ENCODE measurements around the gene C22orf39.
"Not testable (repeated sequence)": the region's sequence is repeated elsewhere in the genome, so short reads cannot be mapped to it uniquely, and the experiment has no call there.

C22orf39 gene

DNA sequence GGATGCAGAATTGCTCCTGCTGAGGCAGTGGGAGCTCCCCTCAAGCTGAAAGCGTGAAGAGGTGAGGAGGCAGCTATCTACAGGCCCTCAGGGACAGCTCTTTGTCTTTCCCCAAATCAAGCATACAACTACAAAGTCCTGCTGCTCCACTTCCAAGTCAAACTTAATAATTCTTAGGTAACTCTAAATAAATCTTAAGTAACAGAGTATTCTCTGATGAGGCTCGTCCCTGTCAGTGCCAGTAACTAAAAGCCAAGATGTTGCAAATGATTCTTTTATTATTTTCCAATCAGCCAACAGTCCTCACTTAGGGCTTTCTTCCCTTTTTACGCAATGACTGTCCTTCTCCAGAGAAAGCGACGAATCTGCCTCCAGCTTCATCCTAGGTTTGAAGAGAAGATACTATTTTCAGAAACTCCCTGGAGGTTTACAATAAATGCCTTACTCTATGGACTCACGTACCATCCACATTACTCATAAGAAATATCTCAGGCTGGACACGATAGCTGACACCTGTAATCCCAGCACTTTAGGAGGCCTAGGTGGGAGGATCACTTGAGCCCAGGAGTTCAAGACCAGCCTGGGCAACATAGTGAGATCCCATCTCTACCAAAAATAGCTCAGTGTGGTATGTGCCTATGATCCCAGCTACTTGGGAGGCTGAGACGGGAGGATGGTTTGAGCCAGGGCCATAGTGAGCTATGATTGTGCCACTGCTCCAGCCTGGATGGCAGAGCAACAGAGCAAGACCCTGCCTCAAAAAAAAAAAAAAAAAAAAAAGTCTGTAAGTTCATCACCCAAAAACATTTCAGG, 3.1 kb upstream of the C22orf39 start:
- DNase-seq, result no peak

DNA sequence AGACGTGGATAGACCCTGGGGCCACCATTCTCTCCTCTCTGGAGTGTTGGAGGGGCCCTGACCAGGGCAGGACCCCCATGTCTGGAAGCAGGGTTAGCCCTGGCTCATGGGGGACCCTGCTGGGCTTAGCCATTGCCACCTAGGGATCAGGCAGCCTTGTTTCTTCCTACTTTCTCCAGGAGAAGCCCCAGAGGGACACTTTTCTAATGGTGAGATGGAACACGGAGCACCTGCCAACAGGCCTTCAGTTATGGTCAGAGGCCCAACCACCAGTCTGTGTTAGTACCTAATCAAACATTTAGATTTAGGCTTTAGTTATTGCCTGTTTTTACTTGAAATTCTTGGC, 1.9 kb upstream of the C22orf39 start:
- no peak for DNase-seq

DNA sequence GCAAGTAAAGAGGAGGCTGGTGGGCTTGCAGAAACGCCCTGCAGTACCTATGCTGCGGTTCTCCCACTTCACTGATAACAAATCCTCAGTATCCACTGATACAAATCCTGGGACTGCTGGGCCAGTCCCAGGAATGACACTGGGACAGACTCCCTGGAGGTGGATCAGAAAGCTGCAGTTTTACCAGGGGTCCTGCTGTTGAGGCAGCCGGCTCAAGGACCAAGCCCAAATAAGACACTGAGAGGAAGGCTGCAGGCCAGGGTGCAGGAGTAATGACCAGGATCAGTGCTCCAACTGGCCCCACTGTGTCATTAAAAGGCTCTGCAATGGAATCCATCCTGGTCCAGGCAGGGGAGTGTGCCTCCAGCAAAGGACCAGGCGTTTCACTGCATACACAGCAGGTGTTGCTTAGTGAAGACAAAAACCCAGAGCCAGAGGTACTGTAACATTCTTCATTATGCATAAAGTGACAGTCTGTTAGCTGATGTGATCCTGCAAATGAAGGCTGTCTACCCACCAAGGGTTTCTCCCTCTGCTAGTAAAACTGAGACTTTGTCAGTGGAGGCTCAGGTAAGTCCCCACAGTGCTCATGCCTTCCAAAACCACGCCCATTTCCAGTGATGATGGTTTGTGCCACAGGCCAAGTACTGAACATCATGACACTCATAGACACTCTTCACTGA, 1.4 kb upstream of the C22orf39 start:
- DNase-seq, result no peak

DNA sequence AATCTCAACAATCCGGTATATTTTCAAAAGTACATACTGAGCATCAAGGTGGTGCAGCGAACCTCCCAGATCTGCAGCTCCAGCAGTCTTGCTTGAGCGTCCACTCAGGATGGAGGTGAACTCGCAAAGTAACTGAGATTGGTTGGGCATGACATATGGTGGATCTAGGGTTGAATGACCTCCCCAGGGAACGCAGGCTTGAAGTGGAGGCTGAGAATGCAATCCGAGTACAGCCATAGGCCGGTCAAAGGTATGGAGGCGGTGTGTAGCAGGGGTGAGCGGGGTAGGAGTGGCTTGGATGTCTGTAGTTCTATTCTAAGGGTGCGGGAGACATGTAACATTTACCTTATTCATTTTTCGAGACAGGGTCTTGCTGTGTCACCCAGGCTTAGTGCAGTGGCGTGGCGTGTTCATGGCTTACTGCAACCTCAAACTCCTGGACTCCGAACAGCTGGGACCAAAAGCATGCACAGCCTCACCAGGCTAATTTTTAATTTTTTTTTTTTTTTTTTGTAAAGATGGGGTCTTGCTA, 631 bp upstream of the C22orf39 start:
- DNase-seq, result peak; percentile 23 to 48

DNA sequence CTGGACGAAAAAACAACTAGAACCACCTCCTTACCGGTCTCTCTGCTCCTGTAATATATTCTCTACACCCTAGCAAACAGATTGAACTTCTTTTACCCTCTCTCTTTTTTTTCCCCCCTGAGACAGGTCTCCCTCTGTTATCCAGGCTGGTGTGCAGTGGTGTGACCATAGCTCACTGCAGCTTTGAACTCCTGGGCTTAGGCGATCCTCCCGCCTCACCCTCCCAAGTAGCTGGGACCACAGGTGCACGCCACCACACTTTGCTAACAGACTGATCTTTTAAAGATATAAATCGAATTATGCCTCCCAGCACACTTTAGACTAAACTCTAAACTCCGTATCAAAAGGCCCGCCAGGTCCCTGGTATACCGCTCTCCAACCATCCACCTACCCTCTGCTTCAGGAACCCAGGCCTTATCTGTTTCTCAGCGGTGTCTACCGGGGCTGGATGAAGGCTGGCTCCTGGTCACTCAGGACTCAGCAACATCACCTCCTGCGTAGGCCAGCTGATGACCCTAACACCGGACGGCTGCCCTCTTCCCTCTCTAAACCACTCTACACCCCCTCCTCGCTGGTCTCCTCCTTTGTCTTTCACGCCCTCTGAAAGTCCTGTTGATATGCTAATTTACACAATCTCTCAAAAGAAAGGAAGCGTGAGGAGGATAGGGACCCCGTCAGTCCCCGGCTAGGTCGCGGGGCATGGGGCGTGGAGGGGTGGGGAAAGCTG, 745 bp downstream of the C22orf39 start:
- DNase-seq, result no peak

DNA sequence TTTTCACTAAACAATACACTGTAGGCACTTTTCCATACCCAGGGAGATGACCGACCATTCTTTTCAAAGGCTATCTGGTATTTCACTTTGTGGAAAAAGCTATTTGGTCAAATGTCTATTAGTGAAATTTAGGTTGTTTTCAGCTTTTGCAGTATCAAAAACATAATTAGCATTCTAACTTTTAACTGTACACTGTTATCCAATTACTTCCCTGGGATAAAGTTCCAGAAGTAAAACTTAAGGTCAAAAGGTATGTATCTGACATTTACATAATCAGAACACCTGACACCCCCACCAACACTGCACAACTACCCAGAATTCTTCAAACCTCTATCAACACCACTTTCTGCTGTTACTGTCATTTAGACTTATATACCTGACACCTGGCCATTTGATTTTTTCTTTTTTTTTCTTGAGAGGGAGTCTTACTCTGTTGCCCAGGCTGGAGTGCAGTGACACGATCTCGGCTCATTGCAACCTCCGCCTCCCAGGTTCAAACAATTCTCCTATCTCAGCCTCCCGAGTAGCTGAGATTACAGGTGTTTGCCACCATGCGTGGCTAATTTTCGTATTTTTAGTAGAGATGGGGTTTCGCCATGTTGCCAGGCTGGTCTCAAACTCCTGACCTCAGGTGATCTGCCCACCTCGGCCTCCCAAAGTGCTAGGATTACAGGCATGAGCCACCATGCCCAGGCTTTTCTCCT, 2.1 kb downstream of the C22orf39 start:
- not testable (repeated sequence) for DNase-seq

DNA sequence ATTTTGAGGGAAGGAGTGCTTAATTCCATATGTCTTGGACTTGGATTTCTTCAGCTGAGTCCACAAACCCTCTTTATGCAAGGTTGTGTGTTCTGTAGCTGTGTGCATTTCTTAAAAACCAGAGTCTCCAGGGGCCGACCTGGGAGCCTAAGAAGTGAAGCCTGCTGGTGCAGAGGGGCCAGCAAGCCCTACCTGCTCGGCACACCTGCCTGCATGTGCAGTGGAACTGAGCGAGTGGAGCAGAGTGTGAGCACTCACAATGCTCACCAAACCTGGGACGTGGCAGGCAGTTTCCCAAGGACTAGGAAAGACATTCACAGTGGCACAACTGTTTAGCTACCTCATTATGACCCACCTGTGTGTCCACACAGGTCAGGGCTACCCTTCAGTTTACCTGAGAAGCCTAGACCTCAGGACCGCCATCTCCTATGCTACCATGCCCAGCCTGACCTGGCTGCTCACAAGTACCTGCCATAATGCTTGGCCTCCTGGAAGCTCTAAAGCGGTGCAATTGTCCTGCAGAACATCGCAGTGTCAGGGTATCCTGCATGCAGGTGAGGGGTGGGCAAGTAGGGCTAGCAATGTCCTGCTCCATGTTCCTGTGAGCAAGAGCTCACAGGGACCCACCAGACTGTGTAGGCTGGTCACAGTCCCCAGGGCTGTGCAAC, 3.8 kb downstream of the C22orf39 start:
- DNase-seq, result no peak

DNA sequence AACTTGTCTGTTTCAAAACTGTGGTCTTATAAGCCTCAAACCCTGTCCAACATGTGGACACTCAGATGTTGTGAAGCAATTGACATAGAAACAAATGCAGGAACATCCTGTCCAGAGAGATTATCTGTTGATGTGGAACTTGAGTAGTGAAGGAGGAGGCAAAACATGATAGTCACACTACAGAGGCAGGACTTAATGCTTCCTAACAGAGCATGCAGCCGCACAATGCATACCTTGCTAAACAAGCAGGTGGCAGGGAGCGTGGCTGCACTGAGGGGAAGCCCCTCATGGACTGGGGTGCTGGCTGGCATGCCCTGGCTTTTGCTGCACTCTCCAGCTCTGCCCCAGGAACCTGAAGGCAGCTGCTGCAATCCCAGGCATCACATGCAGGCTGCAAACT, 5.3 kb downstream of the C22orf39 start:
- DNase-seq, result no peak

DNA sequence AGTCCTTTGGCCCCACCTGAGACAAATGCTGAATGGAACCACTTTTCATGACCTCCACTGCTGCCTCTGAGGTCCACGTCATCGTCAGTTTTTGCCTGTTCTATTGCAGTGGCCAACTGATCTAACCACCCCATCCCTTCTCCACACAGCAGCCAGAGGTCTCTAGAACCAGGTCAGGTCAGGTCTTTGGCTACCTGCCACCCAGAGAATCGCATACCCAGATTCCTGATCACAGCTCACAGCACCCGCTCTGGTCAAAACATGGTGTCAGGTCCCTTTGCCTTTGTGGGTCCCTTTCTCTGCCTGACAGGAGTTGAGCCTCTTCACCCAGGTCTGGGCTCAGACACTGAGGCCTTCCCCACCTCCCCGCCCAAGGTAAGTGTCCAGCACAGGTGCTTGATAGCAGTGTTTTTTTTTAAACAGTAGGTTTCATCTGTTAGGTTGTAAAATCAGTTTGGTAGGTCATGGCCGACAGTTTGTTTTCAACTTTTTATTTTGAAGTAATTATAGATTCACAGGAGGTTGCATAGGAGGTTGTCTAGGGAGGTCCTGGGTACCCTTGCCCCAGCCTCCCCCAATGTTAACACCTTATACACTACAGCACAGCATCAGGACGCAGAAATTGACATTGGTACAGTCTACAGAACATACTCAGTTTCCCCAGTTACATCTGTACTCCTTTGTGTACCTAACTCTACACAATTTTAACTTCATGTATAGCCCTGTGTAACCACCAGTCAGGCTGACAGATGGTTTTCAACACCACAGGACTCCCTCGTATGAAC, 6.9 kb downstream of the C22orf39 start:
- no peak for DNase-seq

DNA sequence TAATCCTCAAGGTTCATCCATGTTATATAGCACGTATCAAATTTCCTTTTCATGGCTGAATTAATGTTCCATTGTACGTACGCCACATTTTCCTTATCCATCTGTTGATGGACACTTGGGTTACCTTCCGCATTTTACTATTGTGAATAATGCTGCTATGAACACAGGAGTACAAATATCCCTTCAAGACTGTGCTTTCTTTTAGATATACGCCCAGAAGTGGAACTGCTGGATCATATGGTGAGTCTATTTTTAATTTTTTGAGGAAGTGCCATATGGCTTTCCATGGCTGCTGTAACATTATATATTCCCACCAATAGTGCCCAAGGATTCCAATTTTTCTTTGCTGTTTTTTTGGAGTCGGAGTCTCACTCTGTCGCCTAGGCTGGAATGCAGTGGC, 9.2 kb downstream of the C22orf39 start:
- no peak for DNase-seq

DNA sequence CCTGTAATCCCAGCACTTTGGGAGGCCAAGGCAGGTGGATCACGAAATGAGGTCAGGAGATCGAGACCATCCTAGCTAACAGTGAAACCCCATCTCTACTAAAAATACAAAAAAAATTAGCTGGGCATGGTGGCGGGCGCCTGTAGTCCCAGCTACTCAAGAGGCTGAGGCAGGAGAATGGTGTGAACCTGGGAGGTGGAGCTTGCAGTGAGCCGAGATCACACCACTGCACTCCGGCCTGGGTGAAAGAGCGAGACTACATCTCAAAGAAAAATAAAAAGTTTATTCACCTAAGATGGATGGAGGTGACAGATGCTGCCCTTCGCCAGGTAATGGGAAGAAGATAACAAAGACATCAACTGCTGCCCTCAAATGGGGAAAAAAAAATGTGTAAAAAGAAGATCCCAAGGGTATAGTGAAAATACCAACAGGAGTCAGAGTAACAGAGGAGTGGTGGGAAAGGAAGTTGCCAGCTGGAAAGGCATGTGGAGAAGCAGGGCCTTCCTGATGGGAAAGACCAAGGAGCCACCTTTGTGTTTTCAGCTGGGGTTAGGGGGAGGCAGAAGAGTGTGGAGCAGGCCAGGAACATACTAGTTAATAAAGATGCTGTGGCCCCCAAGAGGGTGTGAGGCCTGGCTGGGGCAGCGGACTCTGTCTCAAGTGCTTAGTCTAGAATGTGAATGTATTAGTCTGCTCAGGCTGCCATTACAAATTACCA, 10.9 kb downstream of the C22orf39 start:
- not testable (repeated sequence) for DNase-seq

DNA sequence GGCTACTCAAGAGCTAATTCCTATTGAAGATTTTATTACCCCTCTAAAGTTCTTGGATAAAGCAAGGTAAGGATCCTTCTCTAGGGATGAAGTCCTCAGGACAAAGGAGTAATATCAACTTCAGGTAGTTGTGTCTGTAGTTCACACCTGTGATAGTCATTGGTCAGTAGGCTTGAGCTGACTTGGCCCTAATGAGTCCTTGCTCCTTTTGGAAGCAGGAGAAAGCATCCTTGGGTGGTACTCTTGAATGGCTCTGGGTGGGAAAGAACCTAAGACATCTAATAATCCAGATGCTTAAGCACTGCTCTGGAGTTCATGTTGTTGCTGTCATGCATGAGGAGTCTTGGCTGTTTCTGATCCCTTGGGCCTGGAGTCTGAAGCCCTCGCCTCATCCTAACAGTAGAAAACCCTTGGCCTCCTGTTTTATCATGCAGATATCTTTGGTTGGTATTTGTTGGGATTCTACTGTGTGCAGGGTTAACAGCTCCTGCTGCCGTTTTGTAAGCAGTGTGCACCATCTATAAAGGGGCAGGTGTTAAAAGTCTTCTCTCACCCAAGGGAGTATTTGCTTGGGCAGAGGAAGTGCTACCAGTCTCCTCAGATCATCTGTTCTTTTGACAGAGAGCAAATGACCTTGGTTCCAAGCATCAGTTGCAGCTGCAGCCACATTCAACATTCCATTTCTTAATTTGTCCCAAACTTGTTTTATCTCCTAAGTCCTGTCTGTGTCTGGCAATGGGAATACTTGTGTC, 12.5 kb downstream of the C22orf39 start:
- no peak for DNase-seq

DNA sequence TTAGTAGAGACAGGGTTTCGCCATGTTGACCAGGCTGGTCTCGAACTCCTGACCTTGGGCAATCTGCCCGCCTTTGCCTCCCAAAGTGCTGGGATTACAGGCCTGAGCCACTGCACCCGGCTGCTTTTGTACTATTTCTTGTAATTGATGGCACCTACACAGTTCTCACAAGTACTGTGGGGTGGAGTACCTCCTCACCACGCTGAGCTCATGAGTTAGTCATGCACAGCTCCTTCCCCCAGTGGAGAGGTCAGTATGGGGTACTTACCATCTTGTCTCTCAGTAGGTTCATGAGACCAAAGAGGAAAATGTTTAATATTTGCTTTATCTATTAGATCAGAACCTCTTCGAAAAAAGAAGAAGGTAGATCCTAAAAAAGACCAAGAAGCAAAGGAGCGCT, 13.1 kb downstream of the C22orf39 start:
- no peak for DNase-seq

DNA sequence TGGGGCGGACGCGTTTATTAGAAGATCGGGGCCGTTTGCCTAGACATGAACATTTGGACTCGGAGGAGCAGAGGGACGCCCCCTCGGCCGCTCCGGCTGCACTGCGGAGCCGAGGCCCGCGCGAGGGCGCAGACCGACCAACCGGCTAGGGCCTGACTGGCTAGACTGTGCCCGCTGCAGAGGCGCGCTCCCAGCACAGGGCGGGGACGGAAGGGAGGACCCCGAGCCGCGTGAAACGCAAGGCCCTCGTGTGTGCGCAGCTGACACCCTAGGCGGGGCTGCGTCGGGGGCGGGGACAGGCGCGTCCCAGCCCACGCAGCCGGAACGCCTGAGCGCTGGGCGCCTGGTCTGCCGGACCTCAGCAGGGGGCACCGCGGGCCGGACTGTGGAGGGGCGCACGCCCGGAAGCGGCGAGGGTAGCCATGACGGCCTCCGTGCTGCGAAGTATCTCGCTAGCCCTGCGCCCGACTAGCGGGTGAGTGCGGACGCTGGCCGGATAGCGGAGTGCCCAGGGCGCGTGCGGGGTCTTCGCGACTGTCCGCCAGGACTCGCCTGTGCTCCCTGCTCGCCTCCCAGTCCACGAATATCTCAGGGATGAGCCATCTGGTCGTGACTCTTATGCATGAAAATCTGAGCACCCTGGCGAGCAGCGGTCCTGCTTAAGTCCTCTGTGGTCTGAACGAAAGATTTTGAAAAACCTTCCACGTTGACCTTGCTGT, 15.2 kb downstream of the C22orf39 start, which contains the start of gene MRPL40:
Gene MRPL40, plus strand, starts transcription at position 413 of the 719 bp plus-strand sequence. Its CDS starts 10 bp downstream, at position 423.
- peak; percentile 85 to 91 for DNase-seq

DNA sequence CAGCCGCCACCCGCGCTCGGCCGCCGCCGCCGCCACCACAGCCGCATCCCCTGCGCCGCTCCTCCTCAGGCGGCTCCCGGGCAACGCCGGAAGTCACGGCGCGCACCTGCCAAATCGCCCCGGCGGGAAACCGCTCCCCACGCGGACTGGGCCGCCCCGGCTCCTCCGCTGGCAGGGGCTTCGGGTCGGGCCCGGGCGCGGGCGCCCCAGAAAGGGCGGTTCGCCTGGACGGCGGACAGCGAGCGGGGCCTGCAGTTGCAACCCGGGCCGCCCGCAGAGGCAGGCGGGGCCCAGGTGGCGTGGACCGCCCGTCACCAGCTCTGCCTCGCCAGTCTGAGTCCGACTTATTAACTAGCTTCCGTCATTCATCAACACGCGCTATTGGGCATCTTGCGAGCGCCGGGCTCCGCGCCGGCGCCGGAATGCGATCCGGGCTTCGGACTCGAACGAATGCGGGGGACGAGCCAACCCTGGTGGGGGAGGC, 15.8 kb downstream of the C22orf39 start, which contains the start of gene HIRA:
Gene HIRA, minus strand, starts transcription at position 85 of the 484 bp plus-strand sequence. CDS start 257 bp downstream, outside the sequence.
- DNase-seq, result peak; percentile 49

DNA sequence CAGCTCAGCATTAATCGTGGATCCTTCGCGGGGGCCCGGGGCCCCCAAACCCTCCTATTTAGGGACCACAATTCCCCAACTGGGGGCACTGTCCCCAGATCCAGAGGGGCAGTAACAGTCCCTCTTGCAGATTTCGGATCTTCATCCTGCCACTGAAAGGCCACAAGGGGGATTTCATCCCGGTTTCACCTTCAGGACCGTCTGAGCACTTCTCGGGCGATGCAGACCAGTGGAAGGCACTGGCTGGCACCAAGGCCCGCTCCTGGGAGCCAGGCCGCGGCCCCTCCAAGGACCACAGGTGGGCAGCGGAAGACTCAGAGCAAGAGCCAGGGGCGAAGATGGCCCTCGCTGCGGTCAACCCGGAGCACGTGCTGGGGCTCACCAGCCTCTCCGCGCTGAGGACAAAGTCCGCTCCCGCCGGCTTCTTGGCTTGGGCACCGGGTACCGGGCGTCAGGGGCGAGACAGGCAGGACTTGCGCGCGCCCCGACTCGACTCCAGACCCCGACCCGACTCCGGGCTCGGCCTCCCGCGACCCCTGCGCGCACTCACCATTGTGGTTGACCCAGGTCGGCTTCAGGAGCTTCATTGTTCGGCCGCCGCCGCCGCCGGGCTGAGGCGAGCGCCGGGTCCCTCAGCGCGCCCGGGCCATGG, 16.5 kb downstream of the C22orf39 start:
- peak in 1 of 2 experiments; percentile 8 for DNase-seq

DNA sequence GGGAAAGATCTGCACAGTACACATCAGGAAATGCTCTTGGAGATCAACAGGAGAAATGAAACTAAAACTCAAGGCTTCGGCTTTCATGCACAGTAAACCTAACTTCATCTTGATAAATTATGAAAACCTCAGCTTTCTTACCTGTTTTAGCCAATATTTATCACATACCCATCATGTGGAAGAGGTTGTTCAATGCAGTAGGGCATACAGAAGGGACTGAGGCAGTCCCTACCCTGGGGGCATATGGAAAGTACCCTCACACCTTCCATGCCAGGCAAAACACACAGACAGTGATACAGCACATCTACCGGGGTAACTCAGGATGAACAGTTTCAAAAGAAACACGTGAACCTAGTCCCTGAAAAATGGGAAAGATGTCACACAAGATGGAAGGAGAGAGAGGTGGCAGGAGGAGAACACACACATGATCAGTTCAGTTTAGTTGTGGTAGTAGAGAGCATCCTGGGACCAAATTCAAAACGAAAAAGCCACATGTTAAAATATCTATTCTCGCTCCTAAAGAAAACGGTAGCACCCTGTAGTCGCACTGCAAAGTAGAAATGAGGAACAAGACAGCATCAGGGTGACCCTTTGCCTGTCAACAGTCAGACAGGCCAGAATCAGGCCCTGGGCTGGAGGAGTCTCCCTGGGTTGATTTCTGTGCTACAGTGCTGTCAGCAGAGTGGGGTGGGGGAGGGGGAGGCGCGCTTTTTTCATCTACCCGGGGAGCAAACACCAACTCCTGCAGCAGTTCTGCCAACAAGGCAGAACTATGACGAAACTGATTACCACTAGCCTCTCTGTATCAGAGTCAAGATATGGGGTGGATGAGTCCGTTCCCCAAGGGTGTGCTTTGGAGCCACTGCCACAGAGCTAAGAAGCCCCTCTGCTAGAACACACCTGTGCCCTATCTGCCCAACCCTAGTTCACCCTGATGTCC, 17.3 kb downstream of the C22orf39 start:
- DNase-seq, result peak in 1 of 2 experiments; percentile 3

All from SHP77 (cell line).